Body of pancreas (tissue), 4 donors: ENCODE results near the gene FGF12. TPM values are rescaled to one million over a fixed set of nuclear protein-coding genes. Genes with fewer than 3 reads are reported as not detected.

Experiments used
- ATAC-seq: fragments of 150-250 bp; one replicate; pipeline ENCODE4 v1.9.1; 2016
- DNase-seq, 4 donors: peaks; one replicate each; pipeline ENCODE4 v3.0.0-alpha.2; 2019
- H3K27ac ChIP-seq, 4 donors: fragments of 200-600 bp; sonication (generic); 1 replicate in 3 of 4; 2 replicates in 1 of 4; pipeline versions ENCODE4 v1.5.1 to v1.6.1; 2016 to 2019; ENCODE audit warnings: mild to moderate bottlenecking in 1 of 4, mixed read lengths in 1 of 4, moderate library complexity in 1 of 4
- H3K27me3 ChIP-seq, 2 donors: fragments of 200-600 bp; sonication (generic); one replicate each; pipeline ENCODE4 v1.6.0; 2016; ENCODE audit warnings: mild to moderate bottlenecking in 1 of 2
- H3K36me3 ChIP-seq, 2 donors: fragments of 200-600 bp; sonication (generic); replicated peaks in 1 of 2; 2 replicates each; pipeline ENCODE4 v1.5.1; 2016; ENCODE audit warnings: low read depth in 2 of 2; ENCODE audit not compliant: insufficient read depth in 1 of 2
- H3K4me1 ChIP-seq: fragments of 200-600 bp; sonication (generic); one replicate; pipeline ENCODE4 v1.6.0; 2016
- H3K4me3 ChIP-seq, 2 donors: fragments of 200-600 bp; sonication (generic); 1 replicate in 1 of 2; 2 replicates in 1 of 2; pipeline ENCODE4 v1.5.1; 2016 to 2019
- H3K9me3 ChIP-seq, 3 donors: fragments of 200-600 bp; sonication (generic); 1 replicate in 2 of 3; 2 replicates in 1 of 3; pipeline ENCODE4 v1.5.1; 2016
- POLR2A ChIP-seq, 3 donors: fragments of 450-650 bp; IDR thresholded peaks; one replicate each; pipeline ENCODE4 v1.6.1; 2016; ENCODE audit warnings: antibody characterized with exemption in 3 of 3, mild to moderate bottlenecking in 2 of 3
- WGBS, 2 donors: methylation state at CpG; one replicate each; pipeline ENCODE4 v1.1.5; 2017; 5-methylcytosine and 5-hydroxymethylcytosine counted together
- intact Hi-C: fragments of 100-400 bp; cut with DNase I; formaldehyde crosslinking; loops from one replicate; pipeline ENCODE4 v1.15.1; 2023
- total RNA-seq, 2 donors: library from RNA; depleted of rRNA; stranded (reverse); fragments of >200 nt; gene quantifications; one replicate each; pipeline ENCODE4 v1.1.0, GENCODE V29; 2016
- TF ChIP-seq, protein P1 (sequence below), 7 experiments: fragments of 450-650 bp in 4 of 7; fragments of 200-600 bp in 3 of 7; sonication (generic) in 3 of 7; IDR thresholded peaks; one replicate each; pipeline ENCODE4 v1.5.1; 2016 to 2019; ENCODE audit warnings: antibody characterized with exemption in 7 of 7

Gene FGF12
- total RNA-seq, 2 donors from 2014 or later: 0.99 to 2.3 TPM

DNA sequence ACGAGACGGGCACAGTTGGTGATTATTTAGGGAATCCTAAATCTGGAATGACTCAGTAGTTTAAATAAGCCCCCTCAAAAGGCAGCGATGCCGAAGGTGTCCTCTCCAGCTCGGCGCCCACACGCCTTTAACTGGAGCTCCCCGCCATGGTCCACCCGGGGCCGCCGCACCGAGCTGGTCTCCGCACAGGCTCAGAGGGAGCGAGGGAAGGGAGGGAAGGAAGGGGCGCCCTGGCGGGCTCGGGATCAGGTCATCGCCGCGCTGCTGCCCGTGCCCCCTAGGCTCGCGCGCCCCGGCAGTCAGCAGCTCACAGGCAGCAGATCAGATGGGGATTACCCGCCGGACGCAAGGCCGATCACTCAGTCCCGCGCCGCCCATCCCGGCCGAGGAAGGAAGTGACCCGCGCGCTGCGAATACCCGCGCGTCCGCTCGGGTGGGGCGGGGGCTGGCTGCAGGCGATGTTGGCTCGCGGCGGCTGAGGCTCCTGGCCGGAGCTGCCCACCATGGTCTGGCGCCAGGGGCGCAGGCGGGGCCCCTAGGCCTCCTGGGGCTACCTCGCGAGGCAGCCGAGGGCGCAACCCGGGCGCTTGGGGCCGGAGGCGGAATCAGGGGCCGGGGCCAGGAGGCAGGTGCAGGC is 318.0 kb downstream of the FGF12 start:
- intact Hi-C loops: no loop called here
- Histone ChIP-seq H3K27me3 (no peaks in the 10 kb centered on the region), H3K4me3 (peak overlapping the region; percentile 7 to 32), H3K36me3 (no peaks in the 10 kb centered on the region), H3K4me1 (peaks cover 19% of the 10 kb centered on the region), H3K9me3 (no peaks in the 10 kb centered on the region), H3K27ac (no peak overlapping the region)
- TF ChIP-seq, protein P1, sequence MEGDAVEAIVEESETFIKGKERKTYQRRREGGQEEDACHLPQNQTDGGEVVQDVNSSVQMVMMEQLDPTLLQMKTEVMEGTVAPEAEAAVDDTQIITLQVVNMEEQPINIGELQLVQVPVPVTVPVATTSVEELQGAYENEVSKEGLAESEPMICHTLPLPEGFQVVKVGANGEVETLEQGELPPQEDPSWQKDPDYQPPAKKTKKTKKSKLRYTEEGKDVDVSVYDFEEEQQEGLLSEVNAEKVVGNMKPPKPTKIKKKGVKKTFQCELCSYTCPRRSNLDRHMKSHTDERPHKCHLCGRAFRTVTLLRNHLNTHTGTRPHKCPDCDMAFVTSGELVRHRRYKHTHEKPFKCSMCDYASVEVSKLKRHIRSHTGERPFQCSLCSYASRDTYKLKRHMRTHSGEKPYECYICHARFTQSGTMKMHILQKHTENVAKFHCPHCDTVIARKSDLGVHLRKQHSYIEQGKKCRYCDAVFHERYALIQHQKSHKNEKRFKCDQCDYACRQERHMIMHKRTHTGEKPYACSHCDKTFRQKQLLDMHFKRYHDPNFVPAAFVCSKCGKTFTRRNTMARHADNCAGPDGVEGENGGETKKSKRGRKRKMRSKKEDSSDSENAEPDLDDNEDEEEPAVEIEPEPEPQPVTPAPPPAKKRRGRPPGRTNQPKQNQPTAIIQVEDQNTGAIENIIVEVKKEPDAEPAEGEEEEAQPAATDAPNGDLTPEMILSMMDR (IDR thresholded peaks at IDR 0.05): no peak
- TF ChIP-seq POLR2A (IDR thresholded peaks at IDR 0.05): peak in 1 of 3 donors; percentile 10
- WGBS, 2 donors: 0 to 1% methylated on average over 3 to 52 of the region's 61 CpGs
- DNase-seq (peak in 3 of 4 donors; percentile 16 to 36 (median 23)), ATAC-seq (peak; percentile 67)

DNA sequence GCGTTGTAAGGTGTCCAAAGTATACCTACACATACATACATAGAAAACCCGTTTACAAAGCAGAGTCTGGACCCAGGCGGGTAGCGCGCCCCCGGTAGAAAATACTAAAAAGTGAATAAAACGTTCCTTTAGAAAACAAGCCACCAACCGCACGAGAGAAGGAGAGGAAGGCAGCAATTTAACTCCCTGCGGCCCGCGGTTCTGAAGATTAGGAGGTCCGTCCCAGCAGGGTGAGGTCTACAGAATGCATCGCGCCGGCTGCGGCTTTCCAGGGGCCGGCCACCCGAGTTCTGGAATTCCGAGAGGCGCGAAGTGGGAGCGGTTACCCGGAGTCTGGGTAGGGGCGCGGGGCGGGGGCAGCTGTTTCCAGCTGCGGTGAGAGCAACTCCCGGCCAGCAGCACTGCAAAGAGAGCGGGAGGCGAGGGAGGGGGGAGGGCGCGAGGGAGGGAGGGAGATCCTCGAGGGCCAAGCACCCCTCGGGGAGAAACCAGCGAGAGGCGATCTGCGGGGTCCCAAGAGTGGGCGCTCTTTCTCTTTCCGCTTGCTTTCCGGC is 318.6 kb downstream of the FGF12 start:
- TF ChIP-seq POLR2A (IDR thresholded peaks at IDR 0.05): no peak
- TF ChIP-seq, protein P1 (IDR thresholded peaks at IDR 0.05): no peak
- Histone ChIP-seq H3K27me3 (no peaks in the 10 kb centered on the region), H3K36me3 (no peaks in the 10 kb centered on the region), H3K4me3 (peak overlapping the region in 1 of 2 donors; percentile 32), H3K4me1 (peaks cover 19% of the 10 kb centered on the region), H3K27ac (no peak overlapping the region), H3K9me3 (no peaks in the 10 kb centered on the region)
- DNase-seq (no peak), ATAC-seq (no peak)
- intact Hi-C loops: no loop called here
- WGBS, 2 donors: 9 to 37% methylated on average over 18 to 41 of the region's 41 CpGs

DNA sequence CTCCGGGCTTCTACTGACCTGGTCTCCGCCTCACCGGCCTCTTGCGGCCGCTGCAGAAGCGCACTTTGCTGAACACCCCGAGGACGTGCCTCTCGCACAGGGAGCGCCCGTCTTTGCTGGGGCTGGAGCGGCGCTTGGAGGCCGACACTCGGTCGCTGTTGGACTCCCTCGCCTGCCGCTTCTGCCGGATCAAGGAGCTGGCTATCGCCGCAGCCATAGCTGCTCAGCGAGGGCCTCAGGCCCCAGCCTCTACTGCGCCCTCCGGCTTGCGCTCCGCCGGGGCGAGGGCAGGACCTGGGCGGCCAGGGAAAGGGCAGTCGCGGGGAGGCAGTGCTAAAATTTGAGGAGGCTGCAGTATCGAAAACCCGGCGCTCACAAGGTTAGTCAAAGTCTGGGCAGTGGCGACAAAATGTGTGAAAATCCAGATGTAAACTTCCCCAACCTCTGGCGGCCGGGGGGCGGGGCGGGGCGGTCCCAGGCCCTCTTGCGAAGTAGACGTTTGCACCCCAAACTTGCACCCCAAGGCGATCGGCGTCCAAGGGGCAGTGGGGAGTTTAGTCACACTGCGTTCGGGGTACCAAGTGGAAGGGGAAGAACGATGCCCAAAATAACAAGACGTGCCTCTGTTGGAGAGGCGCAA is 319.2 kb downstream of the FGF12 start:
- Histone ChIP-seq H3K4me1 (peaks cover 19% of the 10 kb centered on the region), H3K27me3 (no peaks in the 10 kb centered on the region), H3K4me3 (no peak overlapping the region), H3K27ac (no peak overlapping the region), H3K9me3 (no peaks in the 10 kb centered on the region), H3K36me3 (no peaks in the 10 kb centered on the region)
- intact Hi-C loops: no loop called here
- TF ChIP-seq, protein P1 (IDR thresholded peaks at IDR 0.05): no peak
- no peak for TF ChIP-seq POLR2A (IDR thresholded peaks at IDR 0.05)
- peak in 1 of 4 donors; percentile 9 for DNase-seq
- WGBS, 2 donors: 42 to 58% methylated on average over 47 of the region's 50 CpGs
- no peak for ATAC-seq

DNA sequence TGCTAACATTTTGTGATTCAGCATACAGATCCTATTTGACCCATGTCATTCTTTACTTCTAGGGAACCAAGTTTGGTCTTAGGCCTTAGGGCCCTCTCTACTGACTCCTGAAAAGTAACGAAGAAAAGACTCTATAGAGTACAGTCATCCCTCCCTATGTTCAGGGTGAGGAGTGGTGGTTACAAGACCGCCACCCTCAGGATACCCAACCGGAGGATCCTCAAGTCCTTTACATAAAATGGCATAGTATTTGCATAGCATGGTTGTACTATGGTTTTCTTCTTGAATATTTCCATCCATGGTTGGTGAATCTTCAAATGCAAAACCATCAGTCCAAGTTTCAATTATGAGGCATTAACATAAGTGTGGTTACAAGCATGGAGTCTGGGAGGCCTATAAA is 327.6 kb downstream of the FGF12 start:
- Histone ChIP-seq H3K36me3 (no peaks in the 10 kb centered on the region), H3K9me3 (no peaks in the 10 kb centered on the region), H3K27me3 (no peaks in the 10 kb centered on the region), H3K4me1 (no peaks in the 10 kb centered on the region), H3K4me3 (no peak overlapping the region), H3K27ac (no peak overlapping the region)
- WGBS, 2 donors: 92 to 97% methylated on average over 3 of the region's 3 CpGs
- no peak for TF ChIP-seq POLR2A (IDR thresholded peaks at IDR 0.05)
- TF ChIP-seq, protein P1 (IDR thresholded peaks at IDR 0.05): no peak
- intact Hi-C loops: no loop called here
- DNase-seq: no peak
- no peak for ATAC-seq
